A673 (cell line): Measurements from ENCODE around the gene TUBB3. TPM values are rescaled to one million over a fixed set of nuclear protein-coding genes. Genes with fewer than 3 reads are reported as not detected.

ENCODE experiments used
- BruUV-seq: library from RNA; stranded (reverse); fragments of 400-500 nt; replicated peaks from 2 replicates; lab custom pipeline; 2021; lab: Mats Ljungman, UMichigan
- CTCF ChIA-PET: fragments of 300-600 bp; sonication (Branson Sonifier 250); formaldehyde crosslinking; loops from one replicate; lab custom pipeline; 2022; ENCODE audit warnings: antibody characterized with exemption; lab: Charles Lee
- POLR2A ChIA-PET: fragments of 300-600 bp; sonication (Branson Sonifier 250); formaldehyde crosslinking; loops from one replicate; lab custom pipeline; 2022; ENCODE audit warnings: antibody characterized with exemption; ENCODE audit not compliant: low non-redundant PET; lab: Charles Lee
- DNase-seq: peaks from one replicate; pipeline ENCODE4 v3.0.0-alpha.2; 2015; ENCODE audit warnings: low spot score
- H3K27ac ChIP-seq: fragments of 200-600 bp; sonication (generic); 2 replicates; pipeline ENCODE4 v1.5.1; 2016; ENCODE audit warnings: mixed run types, low read depth, mild to moderate bottlenecking, mixed read lengths, antibody characterized with exemption, low read length; ENCODE audit not compliant: poor library complexity, severe bottlenecking
- H3K27me3 ChIP-seq: fragments of 200-600 bp; sonication (generic); replicated peaks from 2 replicates; pipeline ENCODE4 v1.6.1; 2017; ENCODE audit warnings: mixed run types, low read depth, mild to moderate bottlenecking, mixed read lengths, antibody characterized with exemption, low read length; ENCODE audit not compliant: insufficient read depth, poor library complexity
- H3K36me3 ChIP-seq: fragments of 200-600 bp; sonication (generic); 2 replicates; pipeline ENCODE4 v1.6.1; 2016; ENCODE audit warnings: mixed run types, mild to moderate bottlenecking, mixed read lengths, antibody characterized with exemption, low read length; ENCODE audit not compliant: insufficient read depth, poor library complexity, severe bottlenecking
- H3K4me1 ChIP-seq: fragments of 200-600 bp; sonication (generic); 2 replicates; pipeline ENCODE4 v1.6.1; 2017; ENCODE audit warnings: mixed run types, mild to moderate bottlenecking, mixed read lengths, antibody characterized with exemption, low read length; ENCODE audit not compliant: insufficient read depth, poor library complexity, severe bottlenecking
- H3K4me3 ChIP-seq: fragments of 200-600 bp; sonication (generic); 2 replicates; pipeline ENCODE4 v1.5.1; 2016; ENCODE audit warnings: low read depth, mixed run types, mild to moderate bottlenecking, mixed read lengths, low read length; ENCODE audit not compliant: poor library complexity, severe bottlenecking
- H3K9me3 ChIP-seq: fragments of 200-600 bp; sonication (generic); 2 replicates; pipeline ENCODE4 v1.6.1; 2016; ENCODE audit warnings: mixed run types, low read depth, mild to moderate bottlenecking, mixed read lengths, antibody characterized with exemption, low read length; ENCODE audit not compliant: poor library complexity, severe bottlenecking
- CTCF ChIP-seq: fragments of 300-800, 200-600 bp; sonication (generic); conservative IDR thresholded peaks from 2 replicates; pipeline ENCODE4 v1.5.1; 2017; ENCODE audit warnings: low read depth, mild to moderate bottlenecking, antibody characterized with exemption, low read length, moderate library complexity, mixed read lengths
- EZH2 ChIP-seq: fragments of 200-600 bp; sonication (generic); IDR thresholded peaks from 2 replicates; pipeline ENCODE4 v1.6.1; 2017; ENCODE audit warnings: borderline replicate concordance, low read depth, mild to moderate bottlenecking, mixed read lengths, antibody characterized with exemption, low read length; ENCODE audit not compliant: poor library complexity, severe bottlenecking
- intact Hi-C: fragments of 100-400 bp; cut with micrococcal nuclease; formaldehyde crosslinking; loops from one replicate; pipeline ENCODE4 v1.10.0; 2022; ENCODE audit not compliant: unreplicated experiment
- total RNA-seq: library from RNA; stranded (reverse); gene quantifications from 2 replicates; pipeline ENCODE4 v1.2.3, GENCODE V29; 2021

Gene TUBB3
- total RNA-seq, 1 experiment from 2014 or later: 297 TPM

GRCh38 chr16:89899879-89900481, 23.2 kb upstream of the TUBB3 start:
- no peak overlapping the region for H3K27ac ChIP-seq
- H3K9me3 ChIP-seq: no peaks in the 10 kb centered on the region
- H3K4me3 ChIP-seq: no peak overlapping the region
- ChIA-PET POLR2A (no interaction called here), CTCF (no interaction called here)
- no peak for DNase-seq
- TF ChIP-seq CTCF: no peak
- TF ChIP-seq EZH2: no peak
- peaks cover 70% of the 10 kb centered on the region for H3K36me3 ChIP-seq
- BruUV-seq: no TSS peak
- intact Hi-C loops: no loop called here
- no peaks in the 10 kb centered on the region for H3K27me3 ChIP-seq
- no peaks in the 10 kb centered on the region for H3K4me1 ChIP-seq

DNA sequence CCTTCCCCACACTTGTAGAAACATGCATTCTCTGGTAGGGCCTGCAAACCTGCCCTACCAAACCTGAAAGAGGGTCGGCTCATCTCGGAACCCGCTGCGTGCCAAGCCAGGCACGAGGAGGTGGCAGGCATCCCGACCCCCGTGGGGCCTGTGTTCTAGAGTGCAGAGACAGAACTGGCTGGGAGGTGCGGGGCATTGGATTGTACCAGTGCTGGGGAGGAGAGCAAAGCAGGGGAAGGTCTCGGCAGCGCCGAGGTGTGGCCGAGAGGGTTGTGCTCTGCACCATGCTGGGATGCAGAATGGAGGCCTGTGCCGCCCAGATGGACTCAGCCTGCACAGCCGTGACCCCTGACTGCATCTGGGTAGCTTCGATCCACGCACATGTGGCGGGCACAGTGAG, 22.3 kb upstream of the TUBB3 start:
- Histone ChIP-seq H3K4me3 (no peak overlapping the region), H3K27me3 (no peaks in the 10 kb centered on the region), H3K27ac (no peak overlapping the region), H3K9me3 (no peaks in the 10 kb centered on the region), H3K4me1 (no peaks in the 10 kb centered on the region), H3K36me3 (peaks cover 64% of the 10 kb centered on the region)
- intact Hi-C loops: no loop called here
- TF ChIP-seq EZH2: no peak
- TF ChIP-seq CTCF: no peak
- ChIA-PET CTCF (no interaction called here), POLR2A (no interaction called here)
- no peak for DNase-seq
- BruUV-seq: no TSS peak

DNA sequence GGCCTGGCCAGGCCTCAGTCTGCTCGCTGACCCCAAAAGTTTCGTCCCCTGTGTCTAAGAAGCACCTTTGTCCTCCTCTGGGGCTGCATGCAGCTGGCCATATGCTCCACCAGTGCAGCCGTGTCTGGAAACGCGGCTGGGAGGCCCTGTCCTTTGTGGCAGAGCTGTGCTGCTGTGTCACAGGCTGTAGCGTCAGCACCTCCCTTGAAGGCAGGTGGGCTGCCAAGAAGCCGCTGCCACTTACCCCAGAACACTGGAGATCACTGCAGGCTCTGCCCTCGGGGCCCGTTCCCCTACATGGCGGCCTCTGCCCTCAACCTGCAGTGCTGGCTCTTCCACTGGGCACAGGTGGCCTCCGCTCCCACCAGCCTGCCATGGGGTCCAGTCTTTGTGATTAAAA, 20.2 kb upstream of the TUBB3 start:
- Histone ChIP-seq H3K4me3 (no peak overlapping the region), H3K27me3 (no peaks in the 10 kb centered on the region), H3K36me3 (peaks cover 63% of the 10 kb centered on the region), H3K27ac (no peak overlapping the region), H3K9me3 (peaks cover 3% of the 10 kb centered on the region), H3K4me1 (no peaks in the 10 kb centered on the region)
- intact Hi-C loops: no loop called here
- no peak for TF ChIP-seq EZH2
- no peak for TF ChIP-seq CTCF
- ChIA-PET POLR2A (no interaction called here), CTCF (no interaction called here)
- DNase-seq: no peak
- BruUV-seq: no TSS peak
